ENCODE results near the gene CCNY.

CCNY gene

GRCh38 chr10:35371731-35372130, 35.4 kb downstream of the CCNY start:
- TF ChIP-seq CTCF (IDR thresholded peaks at IDR 0.05; ENCODE audit: insufficient read depth, low read length, missing control alignments) = no peak
- ChIA-PET POLR2A (no interaction called here), CTCF (no interaction called here)
- no peak for DNase-seq (ENCODE audit: low read depth, low spot score)
- H3K4me3 ChIP-seq (ENCODE audit: low read depth, low read length) = no peak overlapping the region

- H3K4me3 ChIP-seq (ENCODE audit: low read depth, low read length) = no peak overlapping the region
- TF ChIP-seq CTCF (IDR thresholded peaks at IDR 0.05; ENCODE audit: insufficient read depth, low read length, missing control alignments) = no peak
- ChIA-PET CTCF (no interaction called here), POLR2A (no interaction called here)
- no peak for DNase-seq (ENCODE audit: low read depth, low spot score)
Observed at GRCh38 chr10:35372329-35372728, 36.0 kb downstream of the CCNY start.

GRCh38 chr10:35375091-35375765, 38.9 kb downstream of the CCNY start:
- POLR2A ChIA-PET = no interaction called here
- CTCF ChIA-PET = no interaction called here
- TF ChIP-seq CTCF (IDR thresholded peaks at IDR 0.05; ENCODE audit: insufficient read depth, low read length, missing control alignments) = no peak
- no peak for DNase-seq (ENCODE audit: low read depth, low spot score)
- no peak overlapping the region for H3K4me3 ChIP-seq (ENCODE audit: low read depth, low read length)

- no peak overlapping the region for H3K4me3 ChIP-seq (ENCODE audit: low read depth, low read length)
- ChIA-PET POLR2A (no interaction called here), CTCF (no interaction called here)
- no peak for DNase-seq (ENCODE audit: low read depth, low spot score)
- TF ChIP-seq CTCF (IDR thresholded peaks at IDR 0.05; ENCODE audit: insufficient read depth, low read length, missing control alignments) = no peak
Observed at GRCh38 chr10:35377050-35377728, 40.9 kb downstream of the CCNY start.

- no peak for TF ChIP-seq CTCF (IDR thresholded peaks at IDR 0.05; ENCODE audit: insufficient read depth, low read length, missing control alignments)
- POLR2A ChIA-PET = no interaction called here
- H3K4me3 ChIP-seq (ENCODE audit: low read depth, low read length) = no peak overlapping the region
- no peak for DNase-seq (ENCODE audit: low read depth, low spot score)
- CTCF ChIA-PET = no interaction called here
Observed at GRCh38 chr10:35378541-35379210, 42.4 kb downstream of the CCNY start.
